NCI-H510A treated with DMSO at 0.1 percent for 48 hours (cell line): ENCODE measurements around the gene AKAP13.
A peak's percentile ranks its signal among the peaks of the same experiment; 100 is the strongest.
"Not testable (repeated sequence)": the region's sequence is repeated elsewhere in the genome, so short reads cannot be mapped to it uniquely, and the experiment has no call there.

Source experiments
- DNase-seq: peaks from one replicate; lab custom pipeline; 2025; lab: John Stamatoyannopoulos, UW

The AKAP13 gene

DNA sequence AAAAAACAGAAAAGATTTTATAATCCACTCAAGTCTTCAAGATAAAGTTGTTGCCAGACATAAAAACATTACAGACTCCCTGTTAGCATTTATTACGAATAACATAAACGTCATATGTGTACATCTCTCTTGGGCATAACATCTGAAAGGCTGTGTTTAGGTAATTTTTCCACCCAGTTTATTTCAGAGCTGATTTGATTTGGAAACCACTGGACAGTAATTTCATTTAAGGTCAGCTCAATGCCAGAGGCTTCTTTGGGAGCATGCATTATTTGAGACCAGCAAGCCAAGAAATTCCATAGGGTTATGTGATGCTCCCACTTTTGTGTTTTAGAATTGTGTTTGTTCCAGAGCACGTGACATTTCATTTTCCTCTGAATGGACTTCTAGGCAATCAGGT, 196.0 kb downstream of the AKAP13 start:
- no peak for DNase-seq

DNA sequence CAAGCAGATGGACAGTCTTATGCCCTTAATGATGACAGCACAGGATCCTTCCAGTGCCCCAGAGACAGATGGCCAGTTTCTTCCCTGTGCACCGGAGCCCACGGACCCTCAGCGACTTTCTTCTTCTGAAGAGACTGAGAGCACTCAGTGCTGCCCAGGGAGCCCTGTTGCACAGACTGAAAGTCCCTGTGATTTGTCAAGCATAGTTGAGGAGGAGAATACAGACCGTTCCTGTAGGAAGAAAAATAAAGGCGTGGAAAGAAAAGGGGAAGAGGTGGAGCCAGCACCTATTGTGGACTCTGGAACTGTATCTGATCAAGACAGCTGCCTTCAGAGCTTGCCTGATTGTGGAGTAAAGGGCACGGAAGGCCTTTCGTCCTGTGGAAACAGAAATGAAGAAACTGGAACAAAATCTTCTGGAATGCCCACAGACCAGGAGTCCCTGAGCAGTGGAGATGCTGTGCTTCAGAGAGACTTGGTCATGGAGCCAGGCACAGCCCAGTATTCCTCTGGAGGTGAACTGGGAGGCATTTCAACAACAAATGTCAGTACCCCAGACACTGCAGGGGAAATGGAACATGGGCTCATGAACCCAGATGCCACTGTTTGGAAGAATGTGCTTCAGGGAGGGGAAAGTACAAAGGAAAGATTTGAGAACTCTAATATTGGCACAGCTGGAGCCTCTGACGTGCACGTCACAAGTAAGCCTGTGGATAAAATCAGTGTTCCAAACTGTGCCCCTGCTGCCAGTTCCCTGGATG, 198.7 kb downstream of the AKAP13 start:
- DNase-seq, result no peak

DNA sequence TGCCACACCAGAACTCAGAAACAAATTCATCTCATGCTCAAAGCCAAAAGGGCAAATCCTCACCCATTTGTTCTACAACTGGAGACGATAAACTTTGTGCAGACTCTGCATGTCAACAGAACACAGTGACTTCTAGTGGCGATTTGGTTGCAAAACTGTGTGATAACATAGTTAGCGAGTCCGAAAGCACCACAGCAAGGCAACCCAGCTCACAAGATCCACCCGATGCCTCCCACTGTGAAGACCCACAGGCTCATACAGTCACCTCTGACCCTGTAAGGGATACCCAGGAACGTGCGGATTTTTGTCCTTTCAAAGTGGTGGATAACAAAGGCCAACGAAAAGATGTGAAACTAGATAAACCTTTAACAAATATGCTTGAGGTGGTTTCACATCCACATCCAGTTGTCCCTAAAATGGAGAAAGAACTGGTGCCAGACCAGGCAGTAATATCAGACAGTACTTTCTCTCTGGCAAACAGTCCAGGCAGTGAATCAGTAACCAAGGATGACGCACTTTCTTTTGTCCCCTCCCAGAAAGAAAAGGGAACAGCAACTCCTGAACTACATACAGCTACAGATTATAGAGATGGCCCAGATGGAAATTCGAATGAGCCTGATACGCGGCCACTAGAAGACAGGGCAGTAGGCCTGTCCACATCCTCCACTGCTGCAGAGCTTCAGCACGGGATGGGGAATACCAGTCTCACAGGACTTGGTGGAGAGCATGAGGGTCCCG, 199.7 kb downstream of the AKAP13 start:
- no peak for DNase-seq

DNA sequence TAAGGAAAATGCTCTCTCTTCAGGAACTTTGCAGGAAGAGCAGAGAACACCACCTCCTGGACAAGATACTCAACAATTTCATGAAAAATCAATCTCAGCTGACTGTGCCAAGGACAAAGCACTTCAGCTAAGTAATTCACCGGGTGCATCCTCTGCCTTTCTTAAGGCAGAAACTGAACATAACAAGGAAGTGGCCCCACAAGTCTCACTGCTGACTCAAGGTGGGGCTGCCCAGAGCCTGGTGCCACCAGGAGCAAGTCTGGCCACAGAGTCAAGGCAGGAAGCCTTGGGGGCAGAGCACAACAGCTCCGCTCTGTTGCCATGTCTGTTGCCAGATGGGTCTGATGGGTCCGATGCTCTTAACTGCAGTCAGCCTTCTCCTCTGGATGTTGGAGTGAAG, 200.5 kb downstream of the AKAP13 start:
- no peak for DNase-seq

DNA sequence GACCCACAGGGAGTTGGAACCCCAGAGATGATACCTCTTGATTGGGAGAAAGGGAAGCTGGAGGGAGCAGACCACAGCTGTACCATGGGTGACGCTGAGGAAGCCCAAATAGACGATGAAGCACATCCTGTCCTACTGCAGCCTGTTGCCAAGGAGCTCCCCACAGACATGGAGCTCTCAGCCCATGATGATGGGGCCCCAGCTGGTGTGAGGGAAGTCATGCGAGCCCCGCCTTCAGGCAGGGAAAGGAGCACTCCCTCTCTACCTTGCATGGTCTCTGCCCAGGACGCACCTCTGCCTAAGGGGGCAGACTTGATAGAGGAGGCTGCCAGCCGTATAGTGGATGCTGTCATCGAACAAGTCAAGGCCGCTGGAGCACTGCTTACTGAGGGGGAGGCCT, 201.1 kb downstream of the AKAP13 start:
- no peak for DNase-seq

DNA sequence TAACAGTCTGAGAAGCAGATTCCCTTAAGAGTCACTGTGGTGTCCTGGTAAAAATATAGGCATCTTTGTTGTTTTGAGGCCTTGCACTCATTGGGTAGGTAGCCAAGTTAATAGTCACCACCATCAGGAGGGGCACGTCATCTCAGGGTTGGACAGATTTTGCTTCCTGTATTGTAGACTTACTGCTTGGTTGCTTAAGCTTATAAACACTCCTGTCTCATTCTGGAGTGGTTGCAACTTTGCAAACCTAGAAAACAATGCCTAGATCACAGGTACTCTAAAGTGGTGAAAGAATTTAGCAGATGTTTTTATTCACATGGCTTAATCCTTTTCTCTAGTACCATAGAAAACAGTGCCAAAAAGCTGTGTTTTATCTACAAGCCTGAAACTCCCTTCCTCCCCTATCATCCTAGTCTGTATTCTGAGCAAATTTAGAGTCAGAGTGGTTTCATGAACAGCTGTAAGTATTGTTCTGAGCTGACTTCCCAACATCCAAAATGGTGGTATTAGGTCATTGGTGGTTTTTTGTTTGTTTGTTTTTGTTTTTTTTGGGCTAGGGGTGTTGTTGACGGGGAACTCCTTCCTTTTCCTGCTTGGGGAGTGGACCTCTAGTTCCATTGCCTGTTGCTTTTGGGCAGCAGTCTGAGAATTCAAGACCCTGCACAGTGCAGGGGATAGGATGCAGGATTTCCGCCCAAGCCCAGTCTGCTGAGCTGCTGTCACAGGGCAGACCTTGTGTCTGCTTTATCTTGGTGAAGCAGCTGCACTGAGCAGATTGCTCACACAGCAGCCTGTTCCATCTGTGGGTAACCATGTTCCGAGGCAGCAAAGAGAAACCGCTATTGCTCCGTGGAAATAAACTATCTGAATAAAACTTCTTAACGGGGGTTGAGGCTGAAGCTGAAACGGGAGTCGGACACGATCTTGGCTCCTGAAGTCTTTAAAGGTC, 202.0 kb downstream of the AKAP13 start:
- DNase-seq, result no peak

DNA sequence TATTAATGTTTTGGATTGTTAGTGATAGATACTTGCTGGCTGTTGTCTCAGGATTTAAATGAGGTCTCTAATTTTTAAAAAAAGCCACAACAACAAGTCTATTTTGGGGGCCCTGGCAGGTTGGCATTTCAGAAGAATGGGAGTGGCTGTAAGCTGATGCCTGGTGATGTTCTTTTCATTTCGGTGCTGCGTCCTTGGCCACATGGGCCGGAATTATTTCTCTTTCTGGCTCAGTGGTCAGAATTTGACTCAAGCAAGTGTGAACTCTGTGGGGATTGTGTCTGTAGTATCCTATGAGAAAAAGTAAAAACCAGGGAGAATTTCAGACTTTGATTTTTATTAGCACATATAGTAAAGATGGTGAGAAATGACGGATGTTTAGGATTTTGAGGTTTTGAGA, 203.0 kb downstream of the AKAP13 start:
- DNase-seq, result no peak

DNA sequence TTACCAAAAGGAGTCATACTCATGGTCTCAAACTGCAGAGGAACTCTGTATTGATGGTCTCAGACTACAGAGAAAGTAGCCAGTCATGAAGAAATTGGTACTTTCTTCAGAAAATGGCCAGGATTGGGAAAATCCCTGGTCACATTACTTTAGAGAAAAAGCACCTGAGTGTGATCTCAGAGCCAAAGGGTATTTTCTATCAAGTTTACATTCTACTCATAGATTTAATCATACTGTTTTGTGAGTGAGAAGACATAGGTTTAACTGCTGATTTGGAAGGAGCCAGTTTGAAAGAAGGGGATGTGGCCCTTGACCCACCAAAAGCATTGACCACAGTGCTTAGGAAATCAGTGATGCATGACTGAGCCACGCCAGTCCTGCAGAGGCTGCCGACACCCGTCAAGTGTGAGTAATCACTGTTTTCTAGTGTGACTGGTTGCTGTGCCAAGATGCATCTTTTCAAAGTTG, 203.6 kb downstream of the AKAP13 start:
- DNase-seq, result peak; percentile 23

DNA sequence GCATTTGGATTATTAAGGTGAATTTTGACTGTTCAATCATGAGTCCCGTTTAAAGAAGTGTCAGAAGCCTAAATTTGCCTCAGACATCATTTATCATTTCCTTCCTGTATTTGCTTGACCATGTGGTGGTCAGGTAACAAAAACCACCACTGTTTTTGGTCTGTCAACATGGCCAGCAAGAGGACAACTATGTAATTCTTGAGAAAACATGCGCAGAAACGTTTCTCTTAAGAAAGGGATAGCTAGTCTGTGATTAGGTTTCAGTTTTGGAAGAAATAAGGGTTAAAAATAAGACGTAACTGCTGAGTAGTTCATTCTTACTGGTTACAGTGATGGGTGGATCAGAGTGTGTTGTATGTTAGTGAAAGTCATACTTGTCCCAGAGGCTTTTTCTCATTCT, 204.5 kb downstream of the AKAP13 start:
- DNase-seq, result no peak

DNA sequence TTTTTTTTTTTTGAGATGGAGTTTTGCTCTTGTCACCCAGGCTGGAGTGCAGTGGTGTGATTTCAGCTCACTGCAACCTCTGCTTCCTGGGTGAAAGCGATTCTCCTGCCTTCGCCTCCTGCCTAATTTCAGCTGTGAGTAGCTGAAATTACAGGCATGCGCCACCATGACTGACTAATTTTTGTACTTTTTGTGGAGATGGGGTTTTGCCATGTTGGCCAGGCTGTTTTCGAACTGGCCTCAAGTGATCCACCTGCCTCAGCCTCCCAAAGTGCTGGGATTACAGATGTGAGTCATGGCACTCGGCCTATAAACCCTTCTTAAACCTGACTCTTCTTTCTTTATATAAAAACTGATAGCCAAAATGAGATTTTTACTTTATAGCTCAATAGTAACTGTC, 205.8 kb downstream of the AKAP13 start:
- DNase-seq, result not testable (repeated sequence)

DNA sequence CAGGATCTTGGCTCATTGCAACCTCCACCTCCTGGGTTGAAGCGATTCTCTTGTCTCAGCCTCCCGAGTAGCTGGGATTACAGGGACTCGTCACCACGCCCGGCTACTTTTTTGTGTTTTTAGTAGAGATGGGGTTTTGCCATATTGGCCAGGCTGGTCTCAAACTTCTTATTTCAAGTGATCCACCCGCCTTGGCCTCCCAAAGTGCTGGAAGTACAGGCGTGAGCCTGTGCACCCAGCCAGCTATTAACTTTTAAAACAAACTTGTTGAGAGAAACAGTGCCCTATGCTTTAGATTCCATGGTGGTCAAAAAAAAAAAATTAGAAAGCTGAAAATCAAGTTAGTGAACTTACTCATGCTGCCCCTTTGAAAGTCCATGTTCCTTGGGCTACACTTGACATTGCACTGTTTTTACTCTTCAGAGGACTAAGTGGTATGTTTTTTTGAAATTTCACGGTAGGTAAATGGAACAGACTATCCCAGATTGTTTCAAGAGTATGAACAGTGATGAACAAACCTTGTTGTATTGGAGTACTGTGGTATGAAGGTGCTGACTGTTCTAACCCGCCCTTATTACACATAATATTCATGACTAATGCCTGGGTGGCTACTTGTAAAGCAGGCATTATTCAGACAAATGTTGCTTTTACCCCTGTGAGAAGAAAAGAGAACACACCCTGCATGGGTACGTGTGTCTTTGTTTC, 207.5 kb downstream of the AKAP13 start:
- no peak for DNase-seq

DNA sequence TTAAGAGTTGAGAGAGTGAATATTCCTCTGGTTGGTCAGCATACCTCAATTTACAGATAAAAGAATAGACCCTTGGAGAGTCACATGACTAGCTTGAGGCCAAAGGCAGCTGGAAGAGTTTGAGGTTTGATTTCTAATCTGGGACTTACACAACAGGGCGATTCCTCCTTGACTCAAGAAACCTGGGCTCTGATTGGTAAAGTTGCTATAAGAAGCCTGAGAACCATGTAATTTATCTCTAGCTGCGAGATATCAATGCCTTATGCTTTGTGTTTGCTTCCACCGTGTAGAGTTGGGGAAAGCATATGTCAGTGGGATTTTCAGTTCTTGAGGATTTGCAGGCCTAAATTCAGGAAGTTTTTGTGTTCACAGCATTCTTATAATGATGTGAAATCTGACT, 208.3 kb downstream of the AKAP13 start:
- no peak for DNase-seq

DNA sequence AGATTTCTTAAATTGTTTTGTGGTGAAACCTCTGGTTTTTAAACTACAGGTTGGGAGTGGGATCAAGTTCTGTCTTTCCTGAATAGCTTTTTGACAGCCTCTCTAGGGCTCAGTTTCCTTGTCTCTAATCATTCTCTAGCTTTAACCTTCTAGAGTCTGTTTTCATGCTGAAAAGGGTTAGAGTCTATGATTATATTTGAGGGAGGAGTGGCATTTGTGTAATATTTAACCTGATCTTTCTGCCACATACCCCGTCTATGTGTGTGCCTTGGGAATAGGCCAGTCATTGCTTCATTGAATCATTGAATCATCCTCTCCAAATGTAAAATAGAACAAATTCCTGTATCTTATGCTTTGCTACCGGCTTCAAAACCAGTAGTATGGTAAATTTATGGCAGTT, 209.4 kb downstream of the AKAP13 start:
- no peak for DNase-seq

DNA sequence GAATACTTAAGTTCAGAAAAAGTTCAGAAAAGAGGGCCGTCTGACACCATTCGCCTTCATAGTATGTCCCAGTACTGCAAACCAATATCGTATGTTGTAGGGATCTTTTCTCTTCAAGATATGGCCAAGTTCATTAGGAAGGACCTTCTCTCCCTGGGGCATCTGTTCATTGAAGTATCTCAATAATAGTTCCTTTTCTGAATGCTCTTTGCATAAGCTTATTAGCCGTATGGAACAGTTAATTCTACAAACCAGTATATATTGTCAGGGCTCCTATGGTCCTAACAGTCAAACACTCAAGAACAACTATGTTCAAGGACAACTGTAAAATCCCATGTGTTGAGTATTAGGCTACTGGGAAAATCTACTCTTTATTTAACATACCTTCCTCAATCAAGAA, 211.2 kb downstream of the AKAP13 start:
- DNase-seq, result no peak

DNA sequence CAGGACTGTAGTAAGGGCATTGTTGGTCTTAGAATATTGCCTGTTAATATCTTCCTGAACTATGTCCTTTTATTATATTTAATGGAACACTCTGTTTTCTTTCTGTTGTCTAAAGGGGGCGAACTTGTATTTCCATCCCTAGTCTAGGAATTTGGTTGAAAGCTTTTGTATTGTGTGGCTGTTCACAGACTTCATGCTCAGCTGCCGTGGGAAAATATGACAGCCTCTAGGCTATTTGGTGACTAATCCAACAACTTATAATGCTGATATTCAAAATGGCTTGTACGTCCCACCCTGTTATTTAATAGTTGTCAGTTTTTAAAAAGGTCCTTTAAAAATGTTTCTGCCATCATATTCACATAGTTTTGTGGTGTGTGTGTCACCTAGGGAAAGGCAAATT, 211.7 kb downstream of the AKAP13 start:
- no peak for DNase-seq

DNA sequence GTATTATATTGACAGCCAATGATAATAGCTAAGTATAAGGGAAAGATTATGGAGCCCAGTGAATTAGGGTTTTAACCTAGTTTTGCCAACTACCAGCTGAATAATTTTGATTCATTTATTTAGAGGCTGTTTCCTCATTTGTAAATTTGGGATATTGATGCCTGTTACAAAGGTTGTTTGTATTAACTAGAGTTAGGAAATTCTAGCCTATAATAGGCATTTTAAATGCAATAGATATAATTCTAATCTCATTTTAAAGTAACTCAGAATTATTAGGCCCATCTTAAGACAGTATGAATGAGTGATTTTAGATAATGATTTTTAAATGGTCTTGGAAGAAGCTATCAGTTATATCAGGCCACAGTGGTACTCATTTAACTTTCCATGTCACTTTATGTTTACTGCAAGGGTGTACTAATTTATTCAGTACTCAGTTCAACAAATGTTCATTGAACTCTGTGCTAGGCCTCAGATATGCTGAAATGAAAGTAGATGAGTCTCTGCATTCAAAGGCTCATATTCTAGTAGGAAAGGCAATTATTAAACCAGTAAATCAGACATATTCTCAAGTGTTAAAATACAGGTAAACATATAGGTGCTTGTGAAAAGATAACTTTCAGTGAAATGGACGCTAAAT, 213.5 kb downstream of the AKAP13 start:
- no peak for DNase-seq

DNA sequence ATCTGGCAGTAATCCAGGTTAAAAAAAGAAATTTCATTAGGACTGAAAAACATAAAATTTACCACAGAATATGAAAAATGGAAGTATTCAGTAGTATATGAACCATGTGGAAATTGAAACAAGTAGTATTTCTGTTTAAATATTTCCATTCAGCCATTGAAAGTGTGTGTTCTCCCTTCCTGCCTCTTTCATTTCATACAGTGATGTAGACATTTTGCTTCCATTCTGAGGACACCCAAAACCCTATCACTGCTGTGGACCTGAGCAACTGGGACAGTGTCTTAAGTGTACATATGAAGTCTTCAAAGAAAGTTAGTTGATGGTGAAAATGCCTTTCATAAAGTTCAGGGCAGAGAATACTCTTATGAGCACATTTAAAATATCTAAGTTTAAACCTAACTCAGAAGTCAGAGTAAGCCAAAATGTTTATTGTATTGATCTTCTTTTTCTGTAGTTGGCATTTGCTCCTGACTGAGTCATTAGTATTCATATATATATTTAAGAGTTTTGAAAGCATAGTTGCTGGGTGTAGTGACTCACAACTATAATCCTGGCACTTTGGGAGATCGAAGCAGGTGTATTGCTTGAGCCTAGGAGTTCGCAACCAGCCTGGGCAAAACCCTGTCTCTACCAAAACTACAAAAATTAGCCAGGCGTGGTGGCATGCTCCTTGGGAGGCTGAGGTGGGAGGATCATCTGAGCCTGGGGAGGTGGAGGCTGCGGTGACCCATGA, 215.6 kb downstream of the AKAP13 start:
- no peak for DNase-seq

DNA sequence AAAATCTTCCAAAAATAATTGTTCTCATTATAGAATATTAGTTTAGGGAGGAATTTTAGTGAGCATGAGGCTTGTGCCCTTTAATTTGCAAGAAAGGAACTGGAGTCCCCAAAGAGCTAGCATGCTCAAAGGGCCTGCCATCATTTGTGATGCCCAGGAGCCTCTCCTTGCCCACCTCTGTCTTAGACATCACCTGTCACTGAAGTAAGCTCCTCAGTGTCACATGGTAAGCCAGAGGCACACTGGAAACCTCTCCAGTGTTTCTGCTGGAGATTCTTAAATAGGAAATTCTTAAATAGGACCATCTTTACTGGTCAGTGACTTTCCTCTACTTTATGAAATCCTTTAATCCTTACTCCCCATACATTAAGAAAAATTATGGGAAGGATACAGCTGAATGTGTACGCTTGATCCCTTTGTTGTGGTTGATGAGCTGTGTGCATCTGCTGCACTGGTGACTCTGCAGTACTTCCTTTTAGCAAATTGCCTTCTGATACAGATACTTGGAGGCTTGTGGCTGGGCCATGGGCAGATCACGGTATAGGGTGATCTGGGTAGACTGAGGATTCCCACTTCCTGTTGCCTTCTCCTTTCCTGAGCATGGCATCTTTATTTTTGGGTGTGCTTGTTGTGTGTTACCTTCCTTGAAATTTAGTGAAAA, 216.9 kb downstream of the AKAP13 start:
- no peak for DNase-seq

DNA sequence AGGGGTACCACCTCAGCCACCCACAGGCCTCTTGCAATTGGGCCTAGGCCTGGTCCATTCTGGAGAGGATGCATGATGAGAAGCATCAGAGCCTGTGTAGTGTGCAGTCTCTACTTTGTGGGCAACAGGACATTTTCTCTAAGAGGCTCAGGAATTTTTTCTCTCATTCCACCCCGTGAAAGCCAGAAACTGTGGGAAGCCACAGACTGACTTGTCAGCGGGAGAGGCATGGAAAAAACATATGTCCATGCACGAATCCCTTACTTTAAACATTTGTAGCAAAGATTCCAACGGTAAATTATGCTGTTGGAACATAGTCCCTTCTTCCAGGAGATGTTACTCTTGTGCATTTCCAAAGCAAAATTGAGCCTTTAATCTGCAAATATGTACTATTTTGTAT, 217.8 kb downstream of the AKAP13 start:
- DNase-seq, result no peak
